ENCODE data around the gene ZNF837.

Gene ZNF837

DNA sequence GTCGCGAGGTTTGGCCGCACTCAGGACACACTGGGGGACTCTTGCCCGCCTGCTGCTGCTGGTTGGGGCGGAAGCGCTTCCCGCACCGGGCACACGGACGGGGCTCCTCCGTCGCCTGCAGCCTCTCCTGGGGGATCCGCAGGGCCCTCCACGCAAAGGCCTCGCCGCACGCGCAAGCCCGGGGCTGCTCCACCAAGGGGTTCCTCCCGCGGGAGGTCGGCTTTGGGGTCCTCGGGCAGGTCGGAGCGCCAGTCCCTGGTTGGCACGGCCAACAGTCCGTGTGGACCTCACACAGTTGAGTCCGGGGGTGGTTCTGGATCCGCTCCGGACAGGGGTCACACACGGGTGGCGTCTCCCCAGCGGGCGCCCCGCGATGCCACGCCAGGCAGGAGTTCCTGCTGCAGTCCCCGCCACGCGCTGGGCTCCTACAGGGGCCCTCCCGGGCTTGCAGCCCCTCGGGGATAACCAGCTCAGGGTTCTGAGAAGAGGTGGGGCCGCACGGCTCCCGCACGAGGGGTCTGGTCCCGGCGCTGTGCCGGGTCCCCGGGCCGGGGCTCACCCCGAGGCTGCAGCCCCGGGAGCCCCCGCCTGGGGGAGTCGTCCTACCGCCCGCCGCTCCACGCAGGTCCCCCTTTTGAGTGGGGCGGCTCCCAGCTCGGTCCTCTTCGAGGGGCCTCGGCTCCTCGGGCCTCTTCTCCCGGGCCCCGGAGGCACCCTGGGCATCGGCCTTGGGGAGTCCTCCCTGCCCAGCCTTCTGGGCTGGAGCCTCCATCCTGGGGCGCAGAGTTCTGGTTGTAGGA, 12.1 kb downstream of the ZNF837 start:
- DNase-seq = no peak

DNA sequence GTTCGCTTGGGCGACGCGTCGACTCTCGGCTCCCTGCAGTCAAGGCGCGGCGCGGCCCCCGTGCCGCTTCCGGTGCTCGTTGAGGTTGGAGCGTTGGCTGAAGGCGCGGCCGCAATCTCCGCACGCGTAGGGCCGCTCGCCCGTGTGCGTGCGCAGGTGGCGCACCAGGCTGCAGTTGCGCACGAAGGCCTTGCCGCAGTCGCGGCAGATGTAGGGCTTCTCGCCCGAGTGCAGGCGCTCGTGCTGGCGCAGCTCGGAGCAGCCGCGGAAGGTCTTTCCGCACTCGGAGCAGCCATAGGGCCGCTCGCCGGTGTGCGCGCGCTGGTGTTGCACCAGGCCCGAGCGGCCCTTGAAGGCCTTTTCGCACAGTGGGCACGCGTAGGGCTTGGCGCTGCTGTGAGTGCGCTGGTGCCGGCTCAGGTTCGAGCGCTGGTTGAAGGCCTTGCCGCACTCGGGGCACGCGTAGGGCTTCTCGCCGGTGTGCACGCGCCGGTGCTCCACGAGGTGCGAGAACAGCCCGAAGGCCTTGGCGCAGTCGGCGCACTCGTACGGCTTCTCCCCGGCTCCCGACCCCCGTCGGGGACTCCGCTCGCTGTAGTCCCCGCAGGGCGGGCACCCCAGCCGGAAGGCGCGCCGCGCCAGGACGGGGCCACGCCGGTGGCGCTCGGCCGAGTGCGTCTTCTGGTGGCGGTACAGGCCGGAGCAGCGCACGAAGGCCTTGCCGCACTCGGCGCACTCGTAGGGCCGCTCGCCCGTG, 13.0 kb downstream of the ZNF837 start:
- DNase-seq = no peak

DNA sequence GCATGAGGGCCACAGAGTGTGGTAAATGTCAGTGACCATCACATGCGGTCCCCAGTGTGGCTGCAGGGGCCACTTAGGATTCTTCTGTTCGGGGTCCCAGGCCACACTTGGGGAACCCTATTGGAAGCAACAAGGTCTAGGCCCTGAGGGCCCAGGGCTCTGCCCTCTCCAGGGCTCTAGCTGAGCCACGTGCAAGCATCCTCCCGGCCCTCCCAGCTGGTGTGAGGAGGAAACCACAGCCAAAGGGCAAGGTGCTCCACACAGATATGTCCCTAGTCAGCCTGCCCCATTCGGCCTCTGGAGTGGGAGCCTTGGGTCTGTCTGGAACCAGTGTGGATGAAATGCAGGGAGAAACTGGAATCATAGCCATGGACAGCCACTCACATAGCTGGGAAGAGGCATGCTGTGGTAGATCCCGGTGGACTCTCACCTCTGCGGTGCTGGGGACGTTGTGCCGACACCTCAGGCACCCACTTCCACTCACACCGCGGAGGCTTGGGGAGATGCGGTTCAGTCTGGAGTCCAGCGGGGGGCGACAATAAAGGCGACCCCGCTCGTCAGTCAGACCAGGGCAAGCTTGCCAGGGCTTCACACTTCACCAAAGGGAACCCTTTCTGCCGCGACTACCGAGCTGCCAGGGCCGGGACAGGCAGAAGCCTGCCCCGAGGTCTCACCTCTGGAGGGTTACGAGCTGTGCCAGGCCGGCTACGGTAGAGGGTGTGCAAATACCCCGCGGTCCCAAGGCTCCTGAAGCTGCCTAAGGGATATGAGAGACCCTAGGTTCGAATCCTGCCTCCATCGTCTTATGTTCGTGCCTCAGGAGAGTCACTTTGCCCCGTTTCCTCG, 14.0 kb downstream of the ZNF837 start:
- DNase-seq = no peak

DNA sequence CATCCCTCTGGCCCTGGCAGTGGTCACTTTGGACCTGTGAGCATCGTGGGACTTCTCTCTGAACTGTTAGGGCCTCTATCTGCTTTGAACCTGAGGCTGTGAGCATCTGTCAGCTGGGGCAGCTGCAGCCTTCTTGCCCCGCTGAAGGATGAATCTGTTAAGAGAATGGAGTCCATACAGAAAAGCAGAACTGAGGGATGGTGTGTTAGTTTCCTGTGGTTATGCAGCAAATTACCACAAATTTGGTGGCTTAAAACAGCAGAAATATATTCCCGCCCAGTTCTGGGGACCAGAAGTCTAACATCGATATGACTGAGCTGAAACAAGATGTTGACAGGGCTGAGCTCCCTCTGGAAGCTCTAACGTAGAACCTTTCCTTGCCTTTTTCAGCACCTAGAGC, 16.7 kb downstream of the ZNF837 start:
- no peak for DNase-seq

DNA sequence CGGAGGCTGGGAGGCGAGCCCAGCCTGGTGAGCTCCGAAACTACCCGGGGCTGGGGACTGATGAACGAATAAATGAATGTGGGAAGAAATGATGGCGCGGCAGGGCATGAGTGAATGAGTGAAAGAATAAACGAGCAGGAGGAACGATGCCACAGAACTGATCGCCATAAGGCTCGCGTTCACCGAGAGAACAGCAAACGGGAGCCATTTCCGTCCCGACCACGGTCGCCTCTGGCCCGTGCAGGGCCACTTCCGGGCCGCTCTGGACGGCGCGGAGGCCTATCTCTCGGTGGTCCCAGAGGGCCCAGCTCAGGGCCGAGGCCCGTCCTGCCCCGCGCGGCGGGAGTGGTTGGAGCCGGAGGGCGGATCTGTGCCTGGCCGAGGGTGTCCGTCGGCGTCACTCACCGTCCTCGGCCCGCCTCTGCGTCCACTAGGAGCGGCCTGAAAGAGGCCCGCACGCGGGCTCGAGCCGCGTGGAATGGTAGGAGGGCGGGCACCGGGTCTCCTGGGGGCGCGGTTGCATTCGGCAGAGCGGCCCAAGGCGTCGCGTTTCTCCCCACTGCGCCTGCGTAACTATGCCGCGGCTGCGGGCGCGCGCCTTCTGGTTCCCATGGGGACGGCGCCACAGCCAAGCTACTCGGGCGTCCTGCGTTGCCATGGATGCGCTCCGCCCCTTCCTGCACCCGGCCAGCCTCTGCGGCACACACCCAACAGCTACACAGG, 18.4 kb downstream of the ZNF837 start, which contains the start of gene ZNF497:
Gene ZNF497, minus strand, starts transcription at position 480 of the 723 bp plus-strand sequence. CDS start 5,116 bp downstream, outside the sequence.
- DNase-seq = peak; percentile 88

DNA sequence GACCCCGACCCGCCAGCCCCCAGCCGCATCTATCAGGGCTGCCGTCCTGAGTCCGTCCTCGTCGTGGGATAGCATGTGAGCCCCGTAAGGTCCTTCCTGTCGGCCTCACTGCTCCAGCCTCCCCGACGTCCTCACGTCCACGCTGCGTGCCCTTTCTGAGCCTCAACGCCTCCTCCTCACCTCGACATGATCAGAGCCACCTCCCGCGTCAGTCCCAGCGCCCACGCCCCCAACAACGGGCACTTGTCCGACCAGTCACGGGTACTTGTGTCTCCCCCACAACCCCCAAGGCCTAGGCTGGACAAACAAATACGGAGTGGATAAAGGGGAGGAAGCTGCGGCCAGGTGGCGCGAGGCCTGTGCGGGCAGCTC, 18.9 kb downstream of the ZNF837 start:
- peak in 1 of 2 experiments; percentile 64 for DNase-seq

DNA sequence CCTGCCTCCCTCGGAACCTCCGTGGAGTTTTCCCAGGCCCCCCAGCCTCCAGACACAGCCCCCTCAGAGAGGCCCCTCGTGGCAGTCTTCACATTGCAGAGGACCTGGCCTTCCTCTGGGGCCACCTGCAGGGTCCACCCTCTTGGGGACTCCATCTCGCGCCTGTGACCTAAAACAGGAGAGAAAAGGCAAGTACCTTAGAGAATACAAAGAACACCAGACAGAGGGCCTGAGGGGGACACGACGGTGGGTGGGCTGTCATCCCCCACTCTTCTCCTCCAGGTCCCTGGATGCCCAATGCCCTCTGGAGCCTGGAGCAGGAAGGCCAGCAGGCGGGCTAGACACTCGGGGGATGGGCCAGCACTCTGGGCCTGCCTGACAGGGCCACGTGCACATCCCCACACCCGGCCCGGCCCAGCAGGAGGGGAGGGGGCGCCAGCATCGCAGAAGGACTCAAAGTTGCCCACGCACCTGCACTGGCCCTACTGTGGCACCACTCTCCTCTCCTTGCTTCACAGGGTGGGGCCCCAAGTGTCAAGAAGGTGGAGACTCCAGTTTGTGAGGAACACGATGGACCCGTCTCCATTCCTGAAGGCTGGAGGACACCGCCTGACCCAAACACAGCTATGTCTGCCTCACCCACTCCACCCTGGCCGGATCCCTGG, 23.2 kb downstream of the ZNF837 start:
- no peak for DNase-seq

DNA sequence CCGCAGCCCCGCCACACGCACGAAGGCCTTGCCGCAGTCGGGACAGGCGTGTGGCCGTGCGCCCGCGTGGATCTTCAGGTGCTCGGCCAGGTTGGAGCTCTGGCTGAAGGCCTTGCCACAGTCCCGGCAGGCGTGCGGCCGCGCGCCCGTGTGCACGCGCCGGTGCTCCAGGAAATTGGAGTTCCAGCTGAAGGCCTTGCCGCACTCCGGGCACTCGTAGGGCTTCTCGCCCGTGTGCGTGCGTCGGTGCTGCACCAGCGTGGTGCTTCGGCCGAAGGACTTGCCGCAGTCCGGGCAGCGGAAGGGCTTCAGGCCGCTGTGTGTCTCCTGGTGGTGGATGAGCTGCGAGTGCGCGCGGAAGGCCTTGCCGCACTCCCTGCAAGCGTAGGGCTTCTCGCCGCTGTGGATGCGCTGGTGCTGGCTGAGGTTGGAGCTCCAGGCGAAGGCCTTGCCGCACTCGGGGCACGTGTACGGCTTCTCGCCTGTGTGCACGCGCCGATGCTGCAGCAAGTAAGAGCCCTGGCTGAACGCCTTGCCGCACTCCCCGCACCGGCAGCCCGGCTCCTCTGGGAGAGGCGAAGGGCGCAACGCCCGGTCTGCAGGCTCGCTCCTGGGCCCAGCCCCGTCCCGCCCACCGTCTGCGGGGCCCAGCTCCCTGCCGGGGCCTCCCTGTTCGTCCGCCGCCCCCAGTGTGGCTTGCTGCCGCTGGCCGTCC, 23.9 kb downstream of the ZNF837 start:
- no peak for DNase-seq

DNA sequence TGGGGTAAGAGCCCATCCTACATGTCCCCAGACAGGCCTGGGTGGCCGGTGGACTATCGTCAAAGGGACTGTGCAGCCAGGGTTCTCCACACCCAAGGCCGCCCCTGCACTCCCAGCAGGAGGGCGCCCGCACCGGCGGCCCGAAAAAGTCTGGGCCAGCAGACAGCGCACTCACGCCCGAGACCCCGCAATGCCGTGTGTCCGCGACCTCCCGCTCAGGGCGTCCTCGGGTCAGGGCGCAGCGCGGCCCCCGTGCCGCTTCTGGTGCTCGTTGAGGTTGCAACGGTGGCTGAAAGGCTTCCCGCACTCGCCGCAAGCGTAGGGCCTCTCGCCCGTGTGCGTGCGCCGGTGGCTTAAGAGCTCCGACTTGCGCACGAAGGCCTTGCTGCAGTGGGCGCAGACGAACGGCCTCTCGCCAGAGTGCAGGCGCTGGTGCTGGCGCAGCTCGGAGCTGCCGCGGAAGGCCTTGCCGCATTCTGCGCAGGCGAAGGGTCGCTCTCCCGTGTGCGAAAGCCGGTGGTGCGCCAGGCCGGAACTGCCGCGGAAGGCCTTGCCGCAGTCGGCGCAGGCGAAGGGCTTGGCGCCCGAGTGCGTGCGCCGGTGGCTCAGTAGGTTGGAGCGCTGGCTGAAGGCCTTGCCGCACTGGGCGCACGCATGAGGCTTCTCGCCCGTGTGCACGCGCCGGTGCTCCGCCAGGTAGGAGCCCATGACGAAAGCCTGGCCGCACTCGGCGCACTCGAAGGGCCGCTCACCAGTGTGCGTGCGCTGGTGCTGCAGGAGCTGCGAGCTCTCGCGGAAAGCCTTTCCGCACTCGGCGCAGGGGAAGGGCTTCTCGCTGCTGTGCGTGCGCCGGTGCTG, 24.7 kb downstream of the ZNF837 start:
- DNase-seq = no peak

DNA sequence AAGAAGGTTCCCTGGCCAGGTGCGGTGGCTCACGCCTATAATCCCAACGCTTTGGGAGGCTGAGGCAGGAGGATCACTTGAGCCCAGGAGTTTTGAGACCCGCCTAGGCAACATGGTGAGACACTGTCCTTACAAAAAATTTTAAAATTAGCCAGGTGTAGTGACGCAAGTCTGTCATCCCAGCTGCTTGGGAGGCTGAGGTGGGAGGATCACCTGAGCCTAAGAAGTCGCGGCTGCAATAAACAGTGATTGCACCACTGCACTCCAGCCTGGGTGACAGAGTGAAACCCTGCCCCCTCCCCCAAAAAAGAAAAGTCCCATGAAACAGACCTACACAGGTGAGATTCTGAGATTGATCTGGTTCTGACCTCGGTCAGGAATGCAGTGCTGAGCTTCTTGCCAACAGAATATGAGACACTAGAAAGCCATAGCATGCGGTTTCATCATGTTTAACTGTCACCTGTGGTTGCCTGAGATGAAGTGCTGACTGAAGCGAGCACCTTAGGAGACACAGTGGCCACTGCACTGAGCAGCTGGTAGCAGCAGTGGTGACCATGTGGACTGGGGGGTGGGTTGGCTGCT, 25.5 kb downstream of the ZNF837 start:
- DNase-seq = no peak

DNA sequence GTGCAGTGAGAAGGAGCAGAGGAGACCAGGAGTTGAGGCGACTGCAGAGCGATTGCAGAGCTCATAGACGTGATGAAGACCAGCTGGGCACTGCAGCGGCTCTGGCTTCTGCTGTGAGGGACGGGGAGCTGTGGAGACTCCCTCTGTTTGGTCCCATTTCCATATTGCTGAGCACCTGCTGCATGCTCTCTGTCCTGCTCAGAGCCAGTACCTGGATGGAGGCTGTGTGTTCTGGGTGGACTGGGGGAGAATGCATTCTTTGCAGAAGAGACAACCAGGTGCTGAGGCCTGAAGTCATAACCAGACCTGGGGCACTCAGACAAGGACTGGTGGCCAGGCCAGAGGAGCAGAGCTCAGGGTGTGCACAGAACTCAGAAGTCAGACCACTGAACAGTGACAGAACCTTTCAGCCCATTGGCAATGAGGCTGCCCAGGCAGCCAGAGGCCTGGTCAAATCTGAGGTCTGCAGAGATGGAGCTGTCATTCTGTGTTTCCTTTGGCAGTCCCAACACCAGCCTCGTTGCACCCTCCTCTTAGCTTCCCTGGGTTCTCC, 26.3 kb downstream of the ZNF837 start:
- DNase-seq = no peak

DNA sequence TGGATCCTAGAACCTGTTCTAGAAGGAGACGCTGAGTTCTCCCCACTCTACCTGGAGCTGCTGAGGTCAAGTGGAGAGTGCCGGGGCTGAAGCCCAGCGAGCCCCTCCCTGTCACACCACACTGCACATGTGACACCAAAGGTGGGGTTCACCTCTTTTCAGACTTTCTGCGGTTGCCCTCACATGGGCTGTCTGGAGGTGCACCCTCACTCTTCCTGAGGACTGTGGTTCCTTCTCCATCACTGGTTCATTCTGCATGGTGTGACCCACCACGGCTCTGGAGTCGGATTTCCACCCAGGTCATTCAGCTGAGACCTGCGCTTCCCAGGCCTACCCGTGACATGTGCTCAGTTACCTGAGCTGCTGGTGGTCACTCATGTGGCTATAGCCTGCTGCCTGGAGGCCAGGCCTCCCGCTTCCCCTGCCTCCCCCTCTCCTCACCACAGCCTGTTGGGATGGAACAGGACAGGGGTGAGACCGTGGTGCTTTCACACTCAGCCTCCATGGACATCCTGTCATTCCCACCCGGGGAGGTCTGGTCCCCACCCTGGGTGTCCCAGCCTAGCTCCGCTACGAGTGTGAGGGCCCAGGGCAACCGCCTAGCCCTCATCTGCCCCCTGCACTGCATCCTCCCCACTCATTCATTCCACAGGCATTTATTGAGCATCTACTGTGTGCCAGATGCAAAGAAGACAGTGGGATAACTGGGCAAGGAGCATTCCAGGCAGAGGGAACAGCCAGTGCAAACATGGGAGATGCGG, 26.9 kb downstream of the ZNF837 start:
- no peak for DNase-seq

DNA sequence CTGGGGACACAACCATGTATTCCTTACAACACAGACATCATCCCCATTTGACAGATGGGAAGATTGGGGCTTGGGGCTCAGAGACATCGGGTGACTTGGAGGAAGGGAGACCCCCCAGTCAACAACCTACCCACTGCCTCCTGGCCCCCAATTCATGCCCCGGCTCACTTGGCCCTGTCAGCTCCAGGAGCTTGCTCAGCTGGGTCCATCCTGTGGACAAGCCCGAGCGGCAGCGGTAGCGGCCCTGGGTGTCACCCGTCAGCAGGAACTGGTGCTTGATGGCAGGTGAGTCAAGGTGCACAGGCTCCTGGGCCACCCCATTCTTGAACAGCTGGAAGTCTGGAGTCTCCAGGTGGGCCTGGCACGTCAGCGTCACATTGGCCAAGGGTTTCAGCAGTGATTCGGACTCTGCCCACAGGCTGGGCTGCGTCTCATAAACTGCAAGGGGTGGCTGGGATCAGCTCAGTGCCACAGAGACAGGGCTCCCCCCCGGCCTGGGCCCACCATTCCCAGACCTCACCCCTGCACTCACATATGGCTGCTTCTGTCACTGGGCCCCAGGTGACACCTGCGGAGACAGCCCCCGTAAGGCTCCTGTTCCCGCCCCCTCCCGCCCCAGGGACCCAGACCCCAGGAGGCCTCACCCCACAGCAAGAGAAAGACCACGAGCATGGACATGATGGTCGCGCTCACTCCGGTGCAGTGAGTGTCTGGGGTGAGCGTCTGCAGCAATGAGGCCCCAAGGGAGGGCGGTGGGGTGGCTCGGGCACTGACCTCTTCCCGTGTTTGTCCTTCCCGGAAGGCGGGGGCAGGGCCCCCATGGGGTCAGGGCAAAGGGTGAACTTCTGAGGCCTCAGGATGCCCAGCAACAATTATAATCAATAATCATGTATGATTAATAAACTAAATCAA, 27.8 kb downstream of the ZNF837 start, which contains the start of gene A1BG:
Gene A1BG, minus strand, starts transcription at position 733 of the 912 bp plus-strand sequence. Its CDS starts 55 bp downstream, at position 678.
- DNase-seq = no peak

DNA sequence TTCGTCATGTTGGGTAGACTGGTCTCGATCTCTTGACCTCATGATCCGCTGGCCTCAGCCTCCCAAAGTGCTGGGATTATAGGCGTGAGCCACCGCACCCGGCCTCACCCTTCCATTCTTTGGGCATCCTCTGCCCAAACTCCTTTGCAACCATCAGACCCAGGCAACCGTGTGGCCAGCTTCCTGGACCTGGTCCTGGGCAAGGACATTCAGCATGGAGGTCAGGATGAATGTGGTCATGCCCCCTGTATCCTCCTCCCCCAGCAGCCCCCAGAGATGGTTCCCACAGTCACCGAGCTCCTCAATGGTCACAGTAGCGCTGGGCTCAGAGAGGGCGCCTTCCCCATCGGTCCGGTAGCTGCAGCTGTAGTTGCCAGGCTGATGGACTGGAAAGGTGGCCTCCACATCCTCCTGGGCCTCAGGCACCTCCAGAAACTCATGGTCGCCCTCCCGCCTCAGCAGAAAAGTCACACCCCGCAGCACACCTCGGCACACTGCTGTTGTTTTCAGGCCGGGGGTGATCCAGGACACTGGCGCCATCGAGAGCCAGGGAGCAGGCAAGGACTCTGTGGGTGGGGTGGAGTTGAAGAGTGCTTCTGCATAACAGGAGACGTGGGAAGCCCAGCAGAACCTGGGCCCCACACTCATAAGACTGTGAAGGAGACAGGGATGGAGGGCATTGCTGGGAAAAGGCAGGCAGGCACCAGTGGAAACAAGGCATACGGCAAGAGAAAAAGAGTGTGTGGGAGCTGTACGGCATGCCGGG, 28.7 kb downstream of the ZNF837 start:
- DNase-seq = no peak

DNA sequence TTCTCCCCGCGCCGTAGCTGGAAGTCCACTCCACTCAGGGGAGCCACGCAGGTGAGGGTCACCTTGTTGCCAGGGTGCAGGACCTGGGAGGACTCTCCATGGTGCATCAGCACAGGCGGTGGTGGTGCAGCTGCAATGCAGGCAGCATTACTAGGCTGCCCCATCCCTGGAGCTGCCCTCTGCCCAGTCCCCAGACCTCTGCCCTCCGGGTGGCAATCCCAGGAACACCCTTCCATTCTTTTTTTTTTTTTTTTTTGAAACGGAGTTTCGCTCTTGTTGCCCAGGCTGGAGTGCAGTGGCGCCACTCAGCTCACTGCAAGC, 29.3 kb downstream of the ZNF837 start:
- DNase-seq = no peak

DNA sequence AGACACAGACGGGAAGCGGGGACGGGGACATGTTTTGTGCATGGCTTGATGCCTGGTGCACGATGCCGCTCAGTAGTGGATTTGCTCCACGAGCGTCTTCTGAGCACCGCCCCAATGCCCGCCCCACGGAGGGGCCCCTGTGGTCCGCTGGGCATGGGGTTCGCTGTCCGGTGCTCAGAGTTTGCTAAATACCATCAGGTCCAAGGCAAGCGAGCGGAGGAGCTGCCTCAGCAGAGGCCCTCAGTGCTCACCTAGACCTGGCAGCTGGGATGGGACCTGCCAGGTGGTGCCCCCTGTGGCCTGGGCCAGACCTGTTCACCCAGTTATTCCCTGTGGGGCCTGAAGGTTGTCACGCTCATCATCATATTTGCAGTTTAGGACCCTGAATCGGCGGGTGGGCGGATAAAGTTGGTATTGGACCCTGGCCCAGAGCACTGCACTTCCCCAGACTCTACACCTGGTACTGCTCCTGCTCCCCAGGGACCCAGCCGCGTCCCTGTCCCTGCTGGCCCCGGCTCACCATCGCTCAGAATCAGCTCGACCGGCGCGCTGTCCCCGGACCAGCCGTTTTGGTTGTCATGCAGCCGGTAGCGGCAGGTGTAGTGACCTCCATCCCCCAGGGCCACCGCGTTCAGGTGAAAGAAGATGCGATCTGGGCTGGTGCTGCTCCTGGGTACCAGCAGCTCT, 29.8 kb downstream of the ZNF837 start:
- no peak for DNase-seq
